Middle frontal gyrus (tissue), 1 donor: ENCODE measurements around the gene HLA-DPA1.
A peak's percentile ranks its signal among the peaks of the same experiment; 100 is the strongest.

Source experiments
- DNase-seq: peaks from one replicate; pipeline ENCODE4 v3.0.0-alpha.2; 2015; ENCODE audit warnings: low spot score; ENCODE audit errors: extremely low spot score

HLA-DPA1 gene

DNA sequence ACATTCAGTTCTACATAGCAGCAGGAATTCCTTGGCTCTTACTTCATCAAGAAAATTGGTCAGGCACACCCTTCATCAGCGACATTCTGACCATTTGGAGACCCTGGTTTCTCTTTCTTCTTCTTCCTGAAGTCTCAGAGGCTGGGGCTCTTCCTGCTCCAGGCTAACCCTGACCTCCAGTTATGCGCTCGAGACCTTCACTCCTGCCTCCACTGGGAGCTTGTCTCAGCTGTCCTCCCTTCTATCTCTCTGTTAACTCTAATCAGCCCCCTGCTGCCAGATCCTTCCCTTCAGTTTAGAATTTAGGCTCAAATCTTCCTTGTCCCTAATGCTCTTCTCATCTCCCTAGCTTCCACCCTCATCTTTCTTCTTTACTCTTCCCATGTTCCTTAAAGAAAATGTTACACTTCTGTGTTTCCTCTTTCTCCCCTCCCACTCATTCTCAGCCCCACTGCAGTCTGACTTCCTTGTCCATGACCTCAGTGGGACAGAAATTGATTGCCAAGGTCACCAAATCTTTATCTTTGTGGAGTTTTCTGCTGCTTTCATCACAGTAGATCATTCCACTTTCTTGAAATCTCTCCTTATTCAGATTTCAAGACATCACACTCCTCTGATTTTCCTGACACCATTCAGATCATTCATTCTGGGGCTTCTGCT, 55.6 kb downstream of the HLA-DPA1 start:
- DNase-seq: no peak

DNA sequence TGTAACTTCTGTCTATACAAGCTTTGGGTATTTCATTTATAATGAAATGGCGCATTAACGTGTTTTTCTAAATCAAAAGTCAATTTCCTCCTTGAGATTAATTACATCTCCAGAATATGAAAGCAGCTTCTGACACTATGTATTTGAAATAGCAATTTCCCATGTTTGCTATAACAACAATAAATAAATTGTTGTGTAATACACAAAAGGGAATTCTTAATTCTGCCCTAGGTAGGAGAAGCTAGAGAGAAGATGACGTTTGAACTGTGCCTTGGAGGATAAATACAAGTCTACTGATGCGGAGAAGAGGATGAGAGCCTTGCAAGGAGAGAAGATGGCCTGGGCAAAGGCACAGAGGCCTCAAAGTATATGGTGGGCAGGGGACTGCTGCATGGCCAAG, 56.4 kb downstream of the HLA-DPA1 start:
- DNase-seq: no peak

DNA sequence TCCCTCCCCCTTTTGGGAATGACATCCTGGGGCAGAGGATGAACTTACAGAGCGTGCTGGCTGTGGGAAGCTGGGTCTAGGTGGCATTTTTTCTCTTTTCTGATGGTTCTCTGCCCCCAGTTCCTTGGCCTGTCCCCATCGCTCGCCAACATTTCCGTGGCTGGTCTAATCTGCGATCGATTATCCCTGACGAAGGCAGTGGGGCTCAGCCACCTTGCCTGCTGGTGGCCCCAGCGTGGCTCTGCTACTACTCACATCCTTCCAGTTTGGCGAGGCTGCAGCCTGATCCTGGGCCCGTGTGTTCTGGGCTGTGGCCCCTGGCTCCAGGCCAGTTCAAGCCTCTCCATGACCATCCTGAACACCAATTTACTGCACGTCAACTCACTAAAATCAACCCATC, 57.7 kb downstream of the HLA-DPA1 start:
- DNase-seq: no peak

DNA sequence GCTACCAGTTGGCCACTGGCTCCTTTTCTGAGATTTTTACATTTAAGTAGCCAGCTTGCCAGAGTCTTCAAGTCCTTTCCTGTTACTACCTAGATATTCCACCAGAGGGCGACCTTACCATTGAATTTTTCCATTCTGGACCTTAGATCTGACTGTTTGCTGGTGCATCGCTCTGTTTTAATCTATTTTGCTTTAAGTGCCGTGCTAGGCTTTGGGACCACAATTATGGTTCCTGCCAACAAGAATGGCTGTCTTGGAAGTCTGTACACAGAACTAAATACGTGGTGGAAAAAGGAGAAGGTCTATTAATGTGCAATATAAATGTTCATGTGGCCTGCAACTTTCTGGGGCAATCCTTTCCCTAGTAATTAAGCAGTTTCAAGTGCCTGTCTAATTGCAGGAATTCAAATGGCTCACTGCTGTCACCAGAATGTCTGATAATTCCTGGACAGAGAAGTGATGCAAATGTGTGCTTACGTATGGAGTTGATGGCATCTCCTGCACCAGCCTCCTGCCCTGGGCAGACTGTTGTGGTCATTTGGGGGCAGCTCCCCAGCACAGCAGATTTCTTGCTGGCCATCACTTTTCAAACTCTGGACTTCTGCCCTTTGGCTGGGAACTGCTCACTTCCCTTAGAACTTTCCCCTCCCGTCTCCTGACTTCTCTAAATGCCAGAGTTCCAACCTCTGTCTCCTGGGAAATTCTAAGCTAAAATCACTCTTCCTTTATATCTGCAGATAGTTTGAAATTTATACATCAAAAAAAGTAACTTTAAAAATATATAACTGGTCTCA, 58.4 kb downstream of the HLA-DPA1 start:
- peak; percentile 63 for DNase-seq
